Suprapubic skin (tissue), 4 donors: ENCODE measurements around the gene PSMG2. TPM values are rescaled to one million over a fixed set of nuclear protein-coding genes. Genes with fewer than 3 reads are reported as not detected.

Experiments used
- DNase-seq, 2 donors: peaks; one replicate each; pipeline ENCODE4 v3.0.0-alpha.2; 2019; ENCODE audit warnings: low spot score in 2 of 2
- H3K27ac ChIP-seq: fragments of 200-600 bp; sonication (generic); one replicate; pipeline ENCODE4 v1.5.1; 2019
- H3K27me3 ChIP-seq: fragments of 200-600 bp; sonication (generic); one replicate; pipeline ENCODE4 v1.5.1; 2019
- H3K36me3 ChIP-seq: fragments of 200-600 bp; sonication (generic); one replicate; pipeline ENCODE4 v1.5.1; 2019
- H3K4me1 ChIP-seq: fragments of 200-600 bp; sonication (generic); one replicate; pipeline ENCODE4 v1.5.1; 2019
- H3K4me3 ChIP-seq: fragments of 200-600 bp; sonication (generic); one replicate; pipeline ENCODE4 v1.5.1; 2019; ENCODE audit warnings: mild to moderate bottlenecking
- H3K9me3 ChIP-seq: fragments of 200-600 bp; sonication (generic); one replicate; pipeline ENCODE4 v1.5.1; 2019
- EP300 ChIP-seq: sonication (generic); formaldehyde crosslinking; IDR thresholded peaks from one replicate; pipeline ENCODE4 v1.6.1; 2017; ENCODE audit warnings: antibody characterized with exemption
- POLR2A ChIP-seq, 2 donors: fragments of 450-650 bp; IDR thresholded peaks; one replicate each; pipeline ENCODE4 v1.6.1; 2017; ENCODE audit warnings: antibody characterized with exemption in 2 of 2, mild to moderate bottlenecking in 2 of 2, moderate library complexity in 2 of 2
- POLR2AphosphoS5 ChIP-seq, 3 donors: sonication (generic); formaldehyde crosslinking; IDR thresholded peaks; one replicate each; pipeline ENCODE4 v1.6.1; 2017; ENCODE audit warnings: antibody characterized with exemption in 3 of 3
- WGBS: methylation state at CpG from one replicate; pipeline ENCODE4 v1.1.5; 2018; 5-methylcytosine and 5-hydroxymethylcytosine counted together
- total RNA-seq, 4 donors: library from RNA; depleted of rRNA; stranded (reverse); fragments of >200 nt; gene quantifications; one replicate each; pipeline ENCODE4 v1.1.0, GENCODE V29; 2016
- TF ChIP-seq, protein P1 (sequence below), 2 donors: fragments of 200-600 bp in 1 of 2; fragments of 450-650 bp in 1 of 2; sonication (generic) in 1 of 2; IDR thresholded peaks; one replicate each; pipeline ENCODE4 v1.5.1; 2016 to 2019; ENCODE audit warnings: antibody characterized with exemption in 2 of 2, mild to moderate bottlenecking in 1 of 2, moderate library complexity in 1 of 2

Gene PSMG2
- total RNA-seq, 4 donors from 2014 or later, result 53.1 to 72.1 (median 68.4) TPM

GRCh38 chr18:12686100-12686499 is 16.7 kb upstream of the PSMG2 start:
- H3K27ac ChIP-seq, result no peak overlapping the region
- H3K36me3 ChIP-seq, result peaks cover 26% of the 10 kb centered on the region
- no peak for DNase-seq
- H3K4me3 ChIP-seq, result no peak overlapping the region
- no peaks in the 10 kb centered on the region for H3K27me3 ChIP-seq
- no peaks in the 10 kb centered on the region for H3K4me1 ChIP-seq
- H3K9me3 ChIP-seq, result no peaks in the 10 kb centered on the region
- WGBS, result 77% methylated on average over 3 of the region's 3 CpGs
- TF ChIP-seq, protein P1, sequence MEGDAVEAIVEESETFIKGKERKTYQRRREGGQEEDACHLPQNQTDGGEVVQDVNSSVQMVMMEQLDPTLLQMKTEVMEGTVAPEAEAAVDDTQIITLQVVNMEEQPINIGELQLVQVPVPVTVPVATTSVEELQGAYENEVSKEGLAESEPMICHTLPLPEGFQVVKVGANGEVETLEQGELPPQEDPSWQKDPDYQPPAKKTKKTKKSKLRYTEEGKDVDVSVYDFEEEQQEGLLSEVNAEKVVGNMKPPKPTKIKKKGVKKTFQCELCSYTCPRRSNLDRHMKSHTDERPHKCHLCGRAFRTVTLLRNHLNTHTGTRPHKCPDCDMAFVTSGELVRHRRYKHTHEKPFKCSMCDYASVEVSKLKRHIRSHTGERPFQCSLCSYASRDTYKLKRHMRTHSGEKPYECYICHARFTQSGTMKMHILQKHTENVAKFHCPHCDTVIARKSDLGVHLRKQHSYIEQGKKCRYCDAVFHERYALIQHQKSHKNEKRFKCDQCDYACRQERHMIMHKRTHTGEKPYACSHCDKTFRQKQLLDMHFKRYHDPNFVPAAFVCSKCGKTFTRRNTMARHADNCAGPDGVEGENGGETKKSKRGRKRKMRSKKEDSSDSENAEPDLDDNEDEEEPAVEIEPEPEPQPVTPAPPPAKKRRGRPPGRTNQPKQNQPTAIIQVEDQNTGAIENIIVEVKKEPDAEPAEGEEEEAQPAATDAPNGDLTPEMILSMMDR (IDR thresholded peaks at IDR 0.05), result no peak
- no peak for TF ChIP-seq POLR2A (IDR thresholded peaks at IDR 0.05)
- no peak for TF ChIP-seq POLR2AphosphoS5 (IDR thresholded peaks at IDR 0.05)
- no peak for TF ChIP-seq EP300

DNA sequence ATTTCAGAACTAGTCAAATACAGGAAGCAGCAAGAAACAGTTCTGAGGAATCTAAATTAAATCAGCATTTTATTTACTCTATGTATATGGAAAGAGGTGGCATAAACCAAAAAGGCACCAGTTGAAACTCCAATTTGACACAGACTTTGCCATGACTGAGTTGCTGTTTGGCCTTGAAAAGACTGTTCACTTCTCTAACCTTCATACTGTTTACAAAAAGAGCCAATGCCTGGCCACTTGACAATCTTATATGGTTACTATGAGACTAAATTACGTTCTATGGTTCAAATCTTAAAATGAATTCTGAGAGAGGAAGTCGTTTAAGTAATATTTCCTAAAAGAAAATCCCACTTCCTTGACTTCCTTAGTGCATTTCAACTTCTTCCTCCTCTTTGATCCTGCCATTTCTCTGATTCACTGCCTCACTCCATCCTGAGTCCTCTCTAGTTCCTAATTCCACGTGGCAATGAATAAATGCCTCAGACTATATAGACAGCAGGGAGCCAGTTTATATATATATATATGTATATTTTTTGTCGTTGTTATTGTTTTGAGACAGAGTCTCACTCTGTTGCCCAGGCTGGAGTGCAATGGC is 13.5 kb upstream of the PSMG2 start:
- WGBS, result 84% methylated on average over 4 of the region's 4 CpGs

GRCh38 chr18:12692206-12692605 is 10.6 kb upstream of the PSMG2 start:
- H3K27ac ChIP-seq, result no peak overlapping the region
- peaks cover 6% of the 10 kb centered on the region for H3K4me1 ChIP-seq
- H3K36me3 ChIP-seq, result peaks cover 10% of the 10 kb centered on the region
- no peaks in the 10 kb centered on the region for H3K9me3 ChIP-seq
- DNase-seq, result no peak
- H3K4me3 ChIP-seq, result no peak overlapping the region
- H3K27me3 ChIP-seq, result no peaks in the 10 kb centered on the region
- 94% methylated on average over 9 of the region's 9 CpGs for WGBS
- TF ChIP-seq, protein P1 (IDR thresholded peaks at IDR 0.05), result no peak
- TF ChIP-seq POLR2AphosphoS5 (IDR thresholded peaks at IDR 0.05) (no peak), EP300 (no peak), POLR2A (IDR thresholded peaks at IDR 0.05) (no peak)

More for the DNA sequence above, 13.5 kb upstream of the PSMG2 start:
- no peak overlapping the region for H3K27ac ChIP-seq
- peaks cover 10% of the 10 kb centered on the region for H3K36me3 ChIP-seq
- H3K4me1 ChIP-seq, result peaks cover 6% of the 10 kb centered on the region
- H3K4me3 ChIP-seq, result no peak overlapping the region
- no peaks in the 10 kb centered on the region for H3K9me3 ChIP-seq
- TF ChIP-seq EP300, result no peak
- TF ChIP-seq, protein P1 (IDR thresholded peaks at IDR 0.05), result no peak
- no peak for TF ChIP-seq POLR2AphosphoS5 (IDR thresholded peaks at IDR 0.05)
- TF ChIP-seq POLR2A (IDR thresholded peaks at IDR 0.05), result no peak
- no peak for DNase-seq
- no peaks in the 10 kb centered on the region for H3K27me3 ChIP-seq

- TF ChIP-seq POLR2AphosphoS5 (IDR thresholded peaks at IDR 0.05) (no peak), EP300 (no peak), POLR2A (IDR thresholded peaks at IDR 0.05) (no peak)
- TF ChIP-seq, protein P1 (IDR thresholded peaks at IDR 0.05), result no peak
- DNase-seq, result no peak
- Histone ChIP-seq H3K27ac (peak overlapping the region; percentile 34), H3K36me3 (peaks cover 4% of the 10 kb centered on the region), H3K27me3 (no peaks in the 10 kb centered on the region), H3K4me1 (peaks cover 6% of the 10 kb centered on the region), H3K4me3 (no peak overlapping the region), H3K9me3 (no peaks in the 10 kb centered on the region)
- WGBS, result 64% methylated on average over 2 of the region's 2 CpGs
These were observed 8.8 kb upstream of the PSMG2 start for GRCh38 chr18:12694032-12694431.

GRCh38 chr18:12699747-12700146 is 3.1 kb upstream of the PSMG2 start:
- Histone ChIP-seq H3K27ac (no peak overlapping the region), H3K4me3 (no peak overlapping the region), H3K9me3 (no peaks in the 10 kb centered on the region), H3K4me1 (peaks cover 29% of the 10 kb centered on the region), H3K27me3 (no peaks in the 10 kb centered on the region), H3K36me3 (no peaks in the 10 kb centered on the region)
- DNase-seq, result no peak
- TF ChIP-seq, protein P1 (IDR thresholded peaks at IDR 0.05), result no peak
- no peak for TF ChIP-seq POLR2A (IDR thresholded peaks at IDR 0.05)
- TF ChIP-seq POLR2AphosphoS5 (IDR thresholded peaks at IDR 0.05), result no peak
- no peak for TF ChIP-seq EP300
- 79% methylated on average over 2 of the region's 2 CpGs for WGBS
